Erythroblast (primary cell): ENCODE measurements around the gene TXNDC11.

Experiments
- GATA1 ChIP-seq: IDR thresholded peaks from 2 replicates; pipeline ENCODE4 v1.6.1; 2011; ENCODE audit warnings: low read depth, mild to moderate bottlenecking, control low read depth, low read length, moderate library complexity
- POLR2A ChIP-seq: IDR thresholded peaks from 2 replicates; pipeline ENCODE4 v1.6.1; 2011; ENCODE audit warnings: mild to moderate bottlenecking, low read length

DNA sequence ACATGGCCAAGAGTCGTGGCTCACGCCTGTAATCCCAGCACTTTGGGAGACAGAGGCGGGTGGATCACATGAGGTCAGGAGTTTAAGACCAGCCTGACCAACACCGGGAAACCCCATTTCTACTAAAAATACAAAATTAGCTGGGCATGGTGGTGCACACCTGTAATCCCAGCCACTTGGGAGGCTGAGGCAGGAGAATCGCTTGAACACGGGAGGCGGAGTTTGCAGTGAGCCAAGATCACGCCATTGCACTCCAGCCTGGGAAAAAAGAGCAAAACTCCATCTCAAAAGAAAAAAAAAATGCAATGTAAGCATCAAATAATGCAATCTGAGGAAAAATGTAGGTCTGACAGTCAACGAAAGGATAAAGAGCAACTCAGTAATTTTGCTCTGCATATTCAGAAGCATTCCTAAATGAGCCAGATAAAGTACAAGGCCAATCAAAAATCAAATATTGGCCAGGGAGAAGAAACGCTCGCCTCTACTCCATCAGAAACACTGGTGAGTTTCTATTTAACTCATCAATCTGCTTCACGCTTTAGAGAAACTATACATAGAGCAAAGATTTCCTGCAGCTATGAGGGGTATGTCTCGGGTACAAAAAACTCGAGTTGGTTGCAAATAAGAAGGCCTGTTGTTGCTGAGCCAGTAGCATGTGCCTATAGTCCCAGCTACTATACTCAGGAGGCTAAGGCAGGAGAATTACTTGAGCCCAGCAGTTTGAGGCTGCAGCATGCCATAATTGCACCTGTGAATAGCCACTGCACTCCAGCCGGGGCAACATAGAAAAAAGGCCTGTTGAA is 3.7 kb downstream of the TXNDC11 start:
- TF ChIP-seq POLR2A, result no peak
- no peak for TF ChIP-seq GATA1
